ENCODE measurements around the gene C6orf118. TPM values are rescaled to one million over a fixed set of nuclear protein-coding genes. Genes with fewer than 3 reads are reported as not detected.

The C6orf118 gene
- not detected in 2 replicates for total RNA-seq

DNA sequence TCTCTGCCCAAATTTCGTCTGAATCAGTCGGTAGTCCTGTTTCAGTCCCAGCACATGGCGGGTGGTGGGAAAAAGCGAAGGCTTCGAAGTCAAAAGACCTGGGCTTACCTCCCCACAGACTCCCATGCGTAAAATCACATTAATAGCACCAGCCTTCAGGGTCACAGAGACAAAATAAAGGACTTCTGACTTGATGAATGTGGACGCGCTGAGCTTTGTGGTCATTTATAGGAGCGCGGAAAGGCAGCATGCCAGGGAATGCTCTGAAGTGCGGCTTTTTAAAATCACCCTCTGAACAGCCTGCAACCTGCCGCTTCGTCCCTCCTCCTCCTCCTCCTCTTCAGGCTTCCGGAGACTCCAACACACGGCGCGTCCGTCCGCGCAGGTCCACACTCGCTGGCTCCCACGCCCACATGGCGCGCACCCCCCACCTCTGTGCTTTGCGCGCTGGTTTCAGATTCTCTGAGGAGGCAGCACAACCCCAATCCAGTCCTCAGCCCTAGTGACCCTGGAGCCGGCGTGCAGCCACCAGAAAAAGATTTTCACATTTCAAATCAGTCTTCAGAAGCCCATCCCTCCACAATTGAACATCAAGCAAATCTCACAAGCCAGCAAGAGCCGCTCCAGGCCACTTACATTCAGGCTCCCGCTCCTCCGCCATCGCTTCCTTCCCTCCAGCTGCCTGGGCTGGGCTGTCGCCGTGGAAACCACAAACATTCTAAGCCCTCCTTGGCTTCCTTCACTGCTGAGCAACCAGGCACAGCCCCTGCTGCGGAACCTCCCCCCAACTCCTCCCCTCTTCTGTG is at the start of gene C6orf118:
TSS of gene C6orf118 (minus strand) at position 680 of the 806 bp plus-strand sequence. CDS start at position 661, 19 bp downstream.

